ENCODE data around the gene ACTL8. TPM values are rescaled to one million over a fixed set of nuclear protein-coding genes. Genes with fewer than 3 reads are reported as not detected.

ACTL8 gene
- total RNA-seq, 4 donors from 2014 or later: not detected

- DNase-seq (no peak), ATAC-seq (no peak)
- no peaks in the 10 kb centered on the region for H3K36me3 ChIP-seq
- no peak overlapping the region for H3K4me3 ChIP-seq
- in situ Hi-C loops (cut with MboI; ENCODE audit: low sequenced_read_pairs in 4 of 4) (no loop called here), intact Hi-C loops (cut with DNase I; ENCODE audit: low total_unique reads) (no loop called here)
- no peaks in the 10 kb centered on the region for H3K9me3 ChIP-seq
- H3K4me1 ChIP-seq: no peaks in the 10 kb centered on the region
- no peak overlapping the region for H3K27ac ChIP-seq
- H3K27me3 ChIP-seq: no peaks in the 10 kb centered on the region
- TF ChIP-seq CTCF (IDR thresholded peaks at IDR 0.05 in 4 of 5, conservative IDR thresholded peaks at IDR 0.05 in 1 of 5) (no peak), POLR2A (IDR thresholded peaks at IDR 0.05) (no peak)
Observed at GRCh38 chr1:17725811-17726582, 29.1 kb upstream of the ACTL8 start.

- ATAC-seq (no peak), DNase-seq (no peak)
- H3K27ac ChIP-seq: no peak overlapping the region
- H3K36me3 ChIP-seq: no peaks in the 10 kb centered on the region
- intact Hi-C loops (cut with DNase I; ENCODE audit: low total_unique reads) (no loop called here), in situ Hi-C loops (cut with MboI; ENCODE audit: low sequenced_read_pairs in 4 of 4) (no loop called here)
- H3K27me3 ChIP-seq: no peaks in the 10 kb centered on the region
- no peaks in the 10 kb centered on the region for H3K9me3 ChIP-seq
- no peak overlapping the region for H3K4me3 ChIP-seq
- no peaks in the 10 kb centered on the region for H3K4me1 ChIP-seq
- no peak for TF ChIP-seq CTCF (IDR thresholded peaks at IDR 0.05 in 4 of 5, conservative IDR thresholded peaks at IDR 0.05 in 1 of 5)
- no peak for TF ChIP-seq POLR2A (IDR thresholded peaks at IDR 0.05)
Observed at GRCh38 chr1:17728123-17728712, 26.9 kb upstream of the ACTL8 start.

GRCh38 chr1:17729248-17729647 is 25.9 kb upstream of the ACTL8 start:
- Histone ChIP-seq H3K9me3 (no peaks in the 10 kb centered on the region), H3K27me3 (no peaks in the 10 kb centered on the region), H3K4me1 (no peaks in the 10 kb centered on the region), H3K4me3 (no peak overlapping the region), H3K36me3 (no peaks in the 10 kb centered on the region), H3K27ac (no peak overlapping the region)
- TF ChIP-seq POLR2A (IDR thresholded peaks at IDR 0.05): no peak
- no peak for TF ChIP-seq CTCF (IDR thresholded peaks at IDR 0.05 in 4 of 5, conservative IDR thresholded peaks at IDR 0.05 in 1 of 5)
- in situ Hi-C loops (cut with MboI; ENCODE audit: low sequenced_read_pairs in 4 of 4): no loop called here
- intact Hi-C loops (cut with DNase I; ENCODE audit: low total_unique reads): no loop called here
- ATAC-seq: no peak
- DNase-seq: no peak

- no peaks in the 10 kb centered on the region for H3K9me3 ChIP-seq
- H3K27me3 ChIP-seq: no peaks in the 10 kb centered on the region
- no peaks in the 10 kb centered on the region for H3K4me1 ChIP-seq
- intact Hi-C loops (cut with DNase I; ENCODE audit: low total_unique reads) (no loop called here), in situ Hi-C loops (cut with MboI; ENCODE audit: low sequenced_read_pairs in 4 of 4) (no loop called here)
- no peak overlapping the region for H3K27ac ChIP-seq
- ATAC-seq: no peak
- no peak for DNase-seq
- no peak overlapping the region for H3K4me3 ChIP-seq
- TF ChIP-seq POLR2A (IDR thresholded peaks at IDR 0.05) (no peak), CTCF (IDR thresholded peaks at IDR 0.05 in 4 of 5, conservative IDR thresholded peaks at IDR 0.05 in 1 of 5) (no peak)
- H3K36me3 ChIP-seq: no peaks in the 10 kb centered on the region
Observed at GRCh38 chr1:17729909-17730308, 25.2 kb upstream of the ACTL8 start.
